ENCODE results near the gene INPP5A.

The INPP5A gene

GRCh38 chr10:132536241-132536876 lies 1.2 kb upstream of the INPP5A start:
- peak; percentile 57 for DNase-seq

GRCh38 chr10:132536877-132537683 lies 507 bp upstream of the INPP5A start:
- peak; percentile 100 for DNase-seq

DNA sequence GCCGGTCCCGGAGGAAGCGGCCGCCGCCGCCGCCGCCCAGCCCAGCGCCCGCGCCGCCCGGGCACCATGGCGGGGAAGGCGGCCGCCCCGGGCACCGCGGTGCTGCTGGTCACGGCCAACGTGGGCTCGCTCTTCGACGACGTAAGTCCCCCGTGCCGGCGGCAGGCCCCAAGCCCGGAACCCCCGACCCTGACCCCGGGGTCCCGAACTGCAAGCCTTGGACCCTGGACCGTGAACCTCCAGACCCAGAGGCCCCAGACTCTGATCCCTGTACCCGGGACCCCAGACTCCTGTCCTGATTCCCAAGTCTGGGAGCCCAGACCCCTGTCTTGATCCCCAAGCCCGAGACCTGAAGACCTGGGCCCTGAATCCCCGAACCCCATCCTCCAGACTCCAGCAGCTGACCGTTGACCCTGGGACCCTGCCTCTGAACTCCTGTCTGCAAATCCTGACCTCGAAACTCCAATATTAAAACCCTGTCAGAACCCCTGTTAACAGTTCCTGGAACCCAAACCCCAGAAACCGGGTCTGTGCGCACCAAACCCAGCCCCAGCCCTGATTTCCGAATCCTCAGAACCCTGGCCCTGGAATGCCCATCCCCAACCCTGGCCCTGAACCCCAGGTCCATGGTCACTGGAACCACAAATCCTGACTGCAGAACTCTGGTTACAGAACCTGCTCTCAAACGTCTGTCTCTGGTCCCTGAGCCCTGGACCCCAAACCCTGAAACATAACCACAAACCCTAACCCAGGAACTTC lies 623 bp downstream of the INPP5A start:
- peak; percentile 46 for DNase-seq

GRCh38 chr10:132538790-132539421 lies 1.3 kb downstream of the INPP5A start:
- DNase-seq, result no peak

DNA sequence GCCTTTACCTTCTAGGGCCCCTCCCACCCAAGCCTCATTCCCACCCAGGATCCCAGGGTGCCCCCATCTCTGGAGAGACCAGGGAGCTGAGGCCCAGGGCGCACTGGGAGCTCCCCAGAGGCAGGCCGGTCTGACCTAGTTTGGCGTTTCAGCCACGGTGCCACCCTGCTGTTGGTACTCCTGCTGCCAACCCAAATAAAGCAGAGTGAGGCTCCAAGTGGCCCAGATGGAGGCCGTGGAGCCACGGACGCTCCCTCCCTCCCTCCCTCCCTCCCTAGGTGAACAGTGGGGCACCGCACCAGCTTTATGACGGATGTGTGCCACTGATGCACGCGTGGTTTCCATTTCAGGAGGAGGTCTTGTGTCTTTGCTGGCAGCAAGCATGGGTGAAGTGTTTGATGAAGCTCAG lies 1.8 kb downstream of the INPP5A start:
- DNase-seq, result no peak

- DNase-seq, result no peak
Measured at GRCh38 chr10:132539894-132540293, 2.3 kb downstream of the INPP5A start.

GRCh38 chr10:132540456-132540855 lies 2.9 kb downstream of the INPP5A start:
- DNase-seq, result peak; percentile 82

DNA sequence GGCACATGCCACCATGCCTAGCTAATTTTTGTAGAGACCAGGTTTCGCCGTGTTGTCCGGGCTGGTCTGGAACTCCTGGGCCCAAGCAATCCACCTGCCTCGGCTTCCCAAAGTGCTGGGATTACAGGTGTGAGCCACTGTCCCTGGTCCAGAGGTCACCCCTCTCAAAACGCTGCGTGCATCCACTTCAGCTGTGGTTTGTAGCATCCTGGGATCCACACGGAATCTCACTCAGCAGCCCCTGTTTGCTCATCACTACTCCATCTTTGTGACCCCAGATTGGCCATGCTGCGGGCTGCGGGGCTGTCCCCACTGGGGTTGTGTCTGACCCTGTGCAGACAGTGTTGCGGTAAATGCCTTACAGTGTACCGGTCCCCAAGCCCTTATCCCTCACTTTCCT lies 3.5 kb downstream of the INPP5A start:
- DNase-seq, result no peak

- DNase-seq, result no peak
Measured at GRCh38 chr10:132541601-132542011, 4.0 kb downstream of the INPP5A start.

- peak; percentile 39 for DNase-seq
Measured at GRCh38 chr10:132542086-132542775, 4.6 kb downstream of the INPP5A start.

DNA sequence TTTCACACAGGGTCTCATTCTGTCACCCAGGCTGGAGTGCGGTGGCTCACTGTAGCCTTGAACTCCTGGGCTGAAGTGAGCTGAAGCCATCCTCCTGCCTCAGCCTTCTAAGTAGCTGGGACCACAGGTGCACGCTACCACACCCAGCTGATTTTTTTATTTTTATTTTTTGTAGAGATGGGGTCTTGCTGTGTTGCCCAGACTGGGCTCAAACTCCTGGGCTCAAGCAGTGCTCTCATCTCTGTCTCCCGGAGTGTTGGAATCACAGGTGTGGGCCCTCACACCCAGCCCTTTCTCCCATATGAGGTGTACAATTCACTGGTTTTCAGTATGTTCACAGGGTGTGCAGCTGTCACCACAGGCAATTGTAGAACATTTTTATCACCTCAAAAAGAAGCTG lies 5.2 kb downstream of the INPP5A start:
- peak; percentile 23 for DNase-seq

GRCh38 chr10:132543916-132544743 lies 6.5 kb downstream of the INPP5A start:
- DNase-seq, result peak; percentile 49

DNA sequence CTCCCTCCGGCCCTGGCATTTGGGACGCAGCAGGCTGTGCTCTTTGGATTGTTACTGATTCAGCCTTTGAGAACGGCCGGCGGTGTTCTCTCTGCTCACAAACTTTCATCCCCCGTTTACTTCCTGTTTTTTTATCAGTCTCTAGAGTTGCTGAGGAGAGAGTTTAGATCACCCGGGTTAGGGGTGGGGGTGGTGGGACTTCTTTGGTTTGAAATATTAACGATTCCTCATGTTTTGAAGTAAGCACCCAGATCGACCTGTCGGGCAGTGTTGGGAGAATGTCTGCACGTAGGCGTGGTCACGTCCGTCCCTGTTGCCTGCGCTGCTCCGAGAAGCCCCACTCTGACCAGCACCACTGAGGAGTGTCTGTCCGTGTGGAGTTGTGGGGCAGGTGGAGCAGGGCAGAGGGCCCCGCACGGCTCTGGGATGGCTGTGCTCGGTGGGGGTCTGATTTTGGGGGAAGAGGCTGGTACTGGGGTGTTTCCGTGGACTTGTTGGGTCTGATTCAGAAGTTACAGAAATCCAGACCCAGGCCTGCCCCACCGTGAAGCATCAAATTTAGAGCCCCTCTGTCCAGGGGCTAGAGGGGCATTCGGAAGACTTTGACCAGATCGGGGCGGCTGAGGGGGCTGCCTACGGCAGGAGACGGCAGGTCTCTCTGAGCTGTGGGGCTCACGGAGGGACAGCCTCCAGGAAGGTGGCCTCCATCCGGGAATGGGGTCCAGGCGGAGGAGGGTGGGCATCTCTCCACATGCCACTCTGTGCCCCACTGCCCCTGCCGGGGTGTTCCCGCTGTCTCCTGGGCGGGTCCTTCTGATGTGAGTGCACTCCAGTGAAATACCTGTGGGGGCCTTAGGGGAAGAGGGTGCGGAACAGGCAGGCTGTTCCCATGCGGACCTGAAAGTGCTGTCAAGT lies 7.4 kb downstream of the INPP5A start:
- DNase-seq, result peak; percentile 54

- DNase-seq, result peak; percentile 47
Measured at GRCh38 chr10:132545659-132546367, 8.2 kb downstream of the INPP5A start.

- DNase-seq, result peak; percentile 51
Measured at GRCh38 chr10:132546567-132547420, 9.2 kb downstream of the INPP5A start.

GRCh38 chr10:132547421-132547861 lies 9.9 kb downstream of the INPP5A start:
- peak; percentile 52 for DNase-seq

- no peak for DNase-seq
Measured at GRCh38 chr10:132548106-132548823, 10.7 kb downstream of the INPP5A start.

DNA sequence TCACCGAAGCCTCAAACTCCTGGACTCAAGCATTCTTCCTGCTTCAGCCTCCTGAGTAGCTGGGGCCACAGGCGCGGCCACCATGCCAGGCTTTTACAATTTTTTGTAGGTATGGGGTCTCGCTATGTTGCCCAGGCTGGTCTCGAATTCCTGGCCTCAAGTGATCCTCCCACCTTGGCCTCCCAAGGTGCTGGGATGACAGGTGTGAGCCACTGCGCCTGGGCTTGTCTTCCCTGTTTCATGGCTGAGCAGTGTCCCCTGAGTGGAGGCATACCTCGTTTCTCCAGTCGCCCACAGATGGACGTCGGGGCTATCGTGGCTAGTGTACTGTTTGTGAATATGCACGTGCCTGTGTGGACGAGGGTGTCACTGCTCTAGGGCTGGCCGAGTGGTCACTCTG lies 11.3 kb downstream of the INPP5A start:
- peak; percentile 47 for DNase-seq

Data from islet precursor cell (in vitro differentiated cells).